K562 (cell line): Measurements from ENCODE around the gene MTSS2.
A peak's percentile ranks its signal among the peaks of the same experiment; 100 is the strongest.

Source experiments
- ARHGAP35 ChIP-seq: fragments of 450-650 bp; IDR thresholded peaks from 2 replicates; pipeline ENCODE4 v1.6.1; 2018; ENCODE audit not compliant: partially characterized antibody
- CHD4 ChIP-seq: fragments of 200-600 bp; sonication (generic); IDR thresholded peaks from 3 replicates; pipeline ENCODE4 v1.6.1; 2012; ENCODE audit warnings: low read depth, mild to moderate bottlenecking, mixed read lengths, low read length, inconsistent platforms; ENCODE audit not compliant: insufficient read depth, insufficient replicate concordance, poor library complexity, severe bottlenecking
- CTCF ChIP-seq, 3 experiments: IDR thresholded peaks in 2 of 3; conservative IDR thresholded peaks in 1 of 3; 2 replicates each; pipeline ENCODE4 v1.5.1; 2011 to 2012; ENCODE audit warnings: low read length in 3 of 3, mild to moderate bottlenecking in 3 of 3, control low read depth in 2 of 3, improper control_type of control experiment in 1 of 3, inconsistent platforms in 1 of 3, low read depth in 1 of 3, mixed read lengths in 1 of 3, moderate library complexity in 1 of 3; ENCODE audit not compliant: insufficient read depth in 2 of 3
- HCFC1 ChIP-seq: IDR thresholded peaks from 2 replicates; pipeline ENCODE4 v1.6.1; 2012; ENCODE audit warnings: low read depth, low read length, improper control_type of control experiment
- HDAC2 ChIP-seq: fragments of 450-650 bp; IDR thresholded peaks from 2 replicates; pipeline ENCODE4 v1.6.1; 2016; ENCODE audit warnings: mild to moderate bottlenecking
- MLLT1 ChIP-seq, 2 experiments: fragments of 450-650 bp; IDR thresholded peaks; 2 replicates each; pipeline ENCODE4 v1.6.1; 2016
- POLR3A ChIP-seq: IDR thresholded peaks from 2 replicates; pipeline ENCODE4 v1.6.1; 2011; ENCODE audit warnings: borderline replicate concordance, mild to moderate bottlenecking, moderate library complexity; ENCODE audit not compliant: insufficient read length, insufficient read depth; ENCODE audit errors: extremely low read depth
- SIN3A ChIP-seq, 2 experiments: fragments of 150-350 bp in 1 of 2; IDR thresholded peaks; 2 replicates each; pipeline ENCODE4 v1.6.1; 2011 to 2016; ENCODE audit warnings: borderline replicate concordance in 2 of 2, low read depth in 2 of 2, low read length in 2 of 2, mild to moderate bottlenecking in 2 of 2, moderate library complexity in 2 of 2; ENCODE audit not compliant: control insufficient read depth in 1 of 2
- TAF1 ChIP-seq: IDR thresholded peaks from 2 replicates; pipeline ENCODE4 v1.6.1; 2011; ENCODE audit warnings: mild to moderate bottlenecking, low read length, moderate library complexity; ENCODE audit not compliant: insufficient read depth, control insufficient read depth, severe bottlenecking; ENCODE audit errors: extremely low read depth
- ZNF778 ChIP-seq: fragments of 450-650 bp; formaldehyde crosslinking; IDR thresholded peaks from 2 replicates; pipeline ENCODE4 v1.4.0; 2020; ENCODE audit warnings: mild to moderate bottlenecking, moderate library complexity

DNA sequence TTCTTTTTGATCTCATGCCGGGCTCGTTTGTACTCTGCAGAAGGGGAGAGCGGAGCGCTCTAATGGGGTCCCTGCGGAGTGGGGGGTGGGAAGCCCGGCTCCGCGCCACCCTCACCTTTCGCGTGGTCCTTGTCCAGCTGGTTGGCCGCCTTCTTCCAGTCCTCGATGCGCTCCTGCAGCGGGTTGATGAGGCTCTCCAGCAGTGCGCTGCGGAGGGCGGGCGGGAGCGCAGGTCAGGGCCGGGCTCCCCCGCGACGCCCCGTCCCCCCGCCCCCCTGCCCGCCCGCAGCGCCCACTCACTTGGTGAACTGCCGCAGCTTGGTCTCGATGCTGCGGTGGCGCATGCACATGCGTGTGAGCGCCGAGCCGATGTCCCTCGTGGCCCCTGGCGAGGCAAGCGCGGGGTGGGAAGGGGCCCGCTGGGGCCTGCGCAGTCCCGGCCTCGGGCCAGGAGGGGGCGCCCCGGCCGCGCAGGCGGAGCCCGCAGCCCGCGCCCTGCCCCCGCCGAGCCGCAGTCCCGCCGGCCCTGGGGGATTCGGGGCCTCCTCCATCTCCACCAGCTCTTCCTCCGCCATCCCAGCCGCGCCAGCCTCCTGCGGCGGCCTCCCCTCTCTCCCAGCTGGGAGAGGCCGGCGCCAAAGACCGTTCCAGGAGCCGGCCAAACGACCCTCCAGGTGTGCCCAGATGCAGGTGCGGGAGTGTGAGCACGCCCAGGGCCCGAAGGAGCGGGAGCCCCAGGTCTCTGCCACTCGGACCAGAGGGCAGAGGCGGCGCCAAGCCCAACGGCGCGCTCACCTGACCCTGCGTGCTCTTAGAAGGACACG is 6.0 kb downstream of the MTSS2 start:
- no peak for TF ChIP-seq HCFC1
- no peak for TF ChIP-seq ZNF778 (CRISPR knock-in tag)
- TF ChIP-seq ARHGAP35: no peak
- TF ChIP-seq CTCF (IDR thresholded peaks at IDR 0.05 in 2 of 3, conservative IDR thresholded peaks at IDR 0.05 in 1 of 3; ENCODE audit: insufficient read depth in 2 of 3, low read depth in 1 of 3, low read length in 3 of 3): peak; percentile 16 to 57 (median 35); a peak in 2 of 6 replicates
- no peak for TF ChIP-seq TAF1
- TF ChIP-seq MLLT1 (IDR thresholded peaks at IDR 0.05): no peak
- TF ChIP-seq HDAC2: no peak
- no peak for TF ChIP-seq CHD4
- TF ChIP-seq SIN3A (IDR thresholded peaks at IDR 0.05; ENCODE audit: borderline replicate concordance in 2 of 2, control insufficient read depth in 1 of 2, low read depth in 2 of 2, low read length in 2 of 2): no peak
- no peak for TF ChIP-seq POLR3A
